Psoas muscle (tissue), 8 donors: ENCODE measurements around the gene UBTF. TPM values are rescaled to one million over a fixed set of nuclear protein-coding genes. Genes with fewer than 3 reads are reported as not detected.

ENCODE experiments used
- ATAC-seq, 4 donors: fragments of 200-7000 bp; cut with Tn5 transposase; one replicate each; pipeline ENCODE4 v1.9.1; 2020; ENCODE audit warnings: moderate library complexity in 3 of 4, mild to moderate bottlenecking in 2 of 4
- DNase-seq, 2 donors: peaks; one replicate each; pipeline ENCODE4 v3.0.0-alpha.2; 2020
- H3K27ac ChIP-seq: fragments of 200-600 bp; one replicate; pipeline ENCODE4 v1.8.0; 2022
- H3K27me3 ChIP-seq, 3 donors: fragments of 200-600 bp in 1 of 3; one replicate each; pipeline versions ENCODE4 v1.6.1 to v1.8.0; 2013 to 2022; ENCODE audit warnings: low read length in 2 of 3, mild to moderate bottlenecking in 2 of 3, moderate library complexity in 1 of 3; ENCODE audit not compliant: insufficient read depth in 3 of 3
- H3K36me3 ChIP-seq, 2 donors: fragments of 200-600 bp in 1 of 2; one replicate each; pipeline versions ENCODE4 v1.6.1 to v1.8.0; 2013 to 2022; ENCODE audit warnings: low read depth in 1 of 2, mild to moderate bottlenecking in 1 of 2, moderate library complexity in 1 of 2; ENCODE audit not compliant: insufficient read depth in 1 of 2
- H3K4me1 ChIP-seq: fragments of 200-600 bp; one replicate; pipeline ENCODE4 v1.8.0; 2022
- H3K4me3 ChIP-seq: fragments of 200-600 bp; one replicate; pipeline ENCODE4 v1.8.0; 2022; ENCODE audit warnings: mild to moderate bottlenecking
- H3K9me3 ChIP-seq: fragments of 200-600 bp; one replicate; pipeline ENCODE4 v1.8.0; 2022
- WGBS, 3 donors: extraction: QIAGEN DNeasy Blood & Tissue Kit; methylation state at CpG; one replicate each; pipeline versions ENCODE4 v1.1.6 to v1.1.7; 2013; 5-methylcytosine and 5-hydroxymethylcytosine counted together
- intact Hi-C, 2 donors: fragments of 100-400 bp; cut with DNase I; formaldehyde crosslinking; loops; one replicate each; pipeline versions ENCODE4 v1.11.0 to v1.14.2; 2022
- polyA plus RNA-seq, 3 donors: library from polyadenylated mRNA; stranded (reverse); fragments of 200-250 nt; gene quantifications; one replicate each; pipeline ENCODE4 v1.2.3, GENCODE V29; 2013
- total RNA-seq, 4 donors: library from RNA; stranded (reverse); fragmentation: NEBNext Ultra II Directional in 2 of 4; extraction: Animal tissue kit (Norgen Biotek cat#: 25700) in 2 of 4; gene quantifications; one replicate each; pipeline versions ENCODE4 v1.2.1 to v1.2.4, GENCODE V29; 2021 to 2023
- TF ChIP-seq, protein P1 (sequence below): fragments of 200-600 bp; IDR thresholded peaks from one replicate; pipeline ENCODE4 v1.8.0; 2022; ENCODE audit warnings: antibody characterized with exemption
- donor health status: healthy with polysubstance abuse.
- donor health status: DM: no; HTN: no; CAD: no; lungs with moderate emphysema.
- donor health status: Bipolar disorder and iron deficiency.
- donor health status: healthy.
- donor health status: DM: yes; HTN: yes; CAD: no.
- donor health status: DM: no; HTN: no; CAD: no.
- donor health status: DM: no; HTN: no; CAD: no.
- donor health status: DM: yes; HTN: yes; CAD: no.

Gene UBTF
- total and polyA plus RNA-seq, 7 donors: 36.0 to 67.5 (median 47.6) TPM

GRCh38 chr17:44191941-44192496 lies 27.5 kb downstream of the UBTF start:
- Histone ChIP-seq H3K36me3 (peaks cover 5 to 77% of the 10 kb centered on the region in 2 donors), H3K4me1 (peaks cover 9% of the 10 kb centered on the region), H3K27me3 (no peaks in the 10 kb centered on the region), H3K9me3 (no peaks in the 10 kb centered on the region), H3K4me3 (no peak overlapping the region), H3K27ac (no peak overlapping the region)
- ATAC-seq (no peak), DNase-seq (peak in 1 of 2 donors; percentile 19)
- TF ChIP-seq, protein P1, sequence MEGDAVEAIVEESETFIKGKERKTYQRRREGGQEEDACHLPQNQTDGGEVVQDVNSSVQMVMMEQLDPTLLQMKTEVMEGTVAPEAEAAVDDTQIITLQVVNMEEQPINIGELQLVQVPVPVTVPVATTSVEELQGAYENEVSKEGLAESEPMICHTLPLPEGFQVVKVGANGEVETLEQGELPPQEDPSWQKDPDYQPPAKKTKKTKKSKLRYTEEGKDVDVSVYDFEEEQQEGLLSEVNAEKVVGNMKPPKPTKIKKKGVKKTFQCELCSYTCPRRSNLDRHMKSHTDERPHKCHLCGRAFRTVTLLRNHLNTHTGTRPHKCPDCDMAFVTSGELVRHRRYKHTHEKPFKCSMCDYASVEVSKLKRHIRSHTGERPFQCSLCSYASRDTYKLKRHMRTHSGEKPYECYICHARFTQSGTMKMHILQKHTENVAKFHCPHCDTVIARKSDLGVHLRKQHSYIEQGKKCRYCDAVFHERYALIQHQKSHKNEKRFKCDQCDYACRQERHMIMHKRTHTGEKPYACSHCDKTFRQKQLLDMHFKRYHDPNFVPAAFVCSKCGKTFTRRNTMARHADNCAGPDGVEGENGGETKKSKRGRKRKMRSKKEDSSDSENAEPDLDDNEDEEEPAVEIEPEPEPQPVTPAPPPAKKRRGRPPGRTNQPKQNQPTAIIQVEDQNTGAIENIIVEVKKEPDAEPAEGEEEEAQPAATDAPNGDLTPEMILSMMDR: no peak
- 65 to 76% (median 68%) methylated on average over 6 to 7 of the region's 7 CpGs for WGBS, 3 donors
- intact Hi-C loops: no loop called here

DNA sequence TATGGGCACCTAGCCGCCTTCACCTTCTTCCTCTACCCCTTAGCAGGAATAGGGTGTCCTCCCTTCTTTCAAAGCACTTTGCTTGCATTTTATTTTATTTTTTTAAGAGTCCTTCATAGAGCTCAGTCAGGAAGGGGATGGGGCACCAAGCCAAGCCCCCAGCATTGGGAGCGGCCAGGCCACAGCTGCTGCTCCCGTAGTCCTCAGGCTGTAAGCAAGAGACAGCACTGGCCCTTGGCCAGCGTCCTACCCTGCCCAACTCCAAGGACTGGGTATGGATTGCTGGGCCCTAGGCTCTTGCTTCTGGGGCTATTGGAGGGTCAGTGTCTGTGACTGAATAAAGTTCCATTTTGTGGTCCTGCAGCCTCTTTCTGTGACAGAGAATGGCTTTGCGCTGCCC lies 28.1 kb downstream of the UBTF start:
- no peak overlapping the region for H3K4me3 ChIP-seq
- no peaks in the 10 kb centered on the region for H3K27me3 ChIP-seq
- no peak for DNase-seq
- WGBS, 3 donors: 51 to 59% (median 52%) methylated on average over 5 of the region's 5 CpGs
- no peaks in the 10 kb centered on the region for H3K9me3 ChIP-seq
- intact Hi-C loops: no loop called here
- H3K36me3 ChIP-seq: peaks cover 5 to 71% of the 10 kb centered on the region in 2 donors
- H3K27ac ChIP-seq: no peak overlapping the region
- TF ChIP-seq, protein P1: no peak
- no peak for ATAC-seq
- peaks cover 9% of the 10 kb centered on the region for H3K4me1 ChIP-seq

DNA sequence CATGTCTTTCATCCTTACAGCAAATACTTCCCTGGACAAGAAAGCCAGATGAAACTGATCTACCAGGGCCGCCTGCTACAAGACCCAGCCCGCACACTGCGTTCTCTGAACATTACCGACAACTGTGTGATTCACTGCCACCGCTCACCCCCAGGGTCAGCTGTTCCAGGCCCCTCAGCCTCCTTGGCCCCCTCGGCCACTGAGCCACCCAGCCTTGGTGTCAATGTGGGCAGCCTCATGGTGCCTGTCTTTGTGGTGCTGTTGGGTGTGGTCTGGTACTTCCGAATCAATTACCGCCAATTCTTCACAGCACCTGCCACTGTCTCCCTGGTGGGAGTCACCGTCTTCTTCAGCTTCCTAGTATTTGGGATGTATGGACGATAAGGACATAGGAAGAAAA lies 29.0 kb downstream of the UBTF start:
- peak in 1 of 2 donors; percentile 51 for DNase-seq
- 56 to 76% (median 62%) methylated on average over 10 of the region's 10 CpGs for WGBS, 3 donors
- intact Hi-C loops: no loop called here
- Histone ChIP-seq H3K4me1 (peaks cover 17% of the 10 kb centered on the region), H3K9me3 (no peaks in the 10 kb centered on the region), H3K36me3 (peaks cover 5 to 62% of the 10 kb centered on the region in 2 donors), H3K27ac (no peak overlapping the region), H3K27me3 (no peaks in the 10 kb centered on the region), H3K4me3 (no peak overlapping the region)
- no peak for ATAC-seq
- TF ChIP-seq, protein P1: no peak

DNA sequence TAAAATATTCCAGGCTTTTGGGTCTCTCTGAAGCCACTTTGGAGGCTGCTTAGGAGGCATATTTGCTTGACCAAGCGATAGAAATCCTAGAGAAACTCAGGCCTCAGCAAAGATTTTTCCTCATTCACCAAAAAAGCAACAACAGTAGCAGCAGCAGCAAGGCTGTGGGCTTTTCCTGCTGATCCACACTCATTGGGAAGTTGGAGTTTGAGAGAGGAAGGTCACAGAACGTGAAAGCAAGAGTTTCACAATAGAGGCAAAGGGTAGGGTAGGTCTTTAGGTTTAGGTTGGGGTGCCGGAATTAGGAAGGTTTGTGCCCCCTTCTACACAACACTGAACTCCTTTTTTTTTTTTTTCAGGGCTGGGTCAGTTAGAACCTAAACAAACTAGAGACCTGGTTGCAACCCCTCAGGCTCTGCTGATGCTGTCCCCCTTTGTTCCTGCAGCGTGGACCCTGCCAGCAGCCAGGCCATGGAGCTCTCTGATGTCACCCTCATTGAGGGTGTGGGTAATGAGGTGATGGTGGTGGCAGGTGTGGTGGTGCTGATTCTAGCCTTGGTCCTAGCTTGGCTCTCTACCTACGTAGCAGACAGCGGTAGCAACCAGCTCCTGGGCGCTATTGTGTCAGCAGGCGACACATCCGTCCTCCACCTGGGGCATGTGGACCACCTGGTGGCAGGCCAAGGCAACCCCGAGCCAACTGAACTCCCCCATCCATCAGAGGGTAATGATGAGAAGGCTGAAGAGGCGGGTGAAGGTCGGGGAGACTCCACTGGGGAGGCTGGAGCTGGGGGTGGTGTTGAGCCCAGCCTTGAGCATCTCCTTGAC lies 30.7 kb downstream of the UBTF start:
- ATAC-seq: no peak
- Histone ChIP-seq H3K36me3 (peaks cover 0 to 45% of the 10 kb centered on the region in 2 donors), H3K4me3 (peak overlapping the region; percentile 99), H3K4me1 (peaks cover 26% of the 10 kb centered on the region), H3K27me3 (no peaks in the 10 kb centered on the region), H3K9me3 (no peaks in the 10 kb centered on the region), H3K27ac (peak overlapping the region; percentile 93)
- intact Hi-C loops: no loop called here
- TF ChIP-seq, protein P1: no peak
- peak in 1 of 2 donors; percentile 17 for DNase-seq
- 88 to 91% (median 88%) methylated on average over 11 to 12 of the region's 12 CpGs for WGBS, 3 donors
